Activated CD4-positive, alpha-beta T cell treated with anti-CD3 and anti-CD28 coated beads, Interleukin-2, amount 50 U/mL, for 1 hour (primary cell): Measurements from ENCODE around the gene RAB6B.

Experiments
- DNase-seq: peaks from one replicate; pipeline ENCODE4 v3.0.0-alpha.2; 2020

The RAB6B gene

DNA sequence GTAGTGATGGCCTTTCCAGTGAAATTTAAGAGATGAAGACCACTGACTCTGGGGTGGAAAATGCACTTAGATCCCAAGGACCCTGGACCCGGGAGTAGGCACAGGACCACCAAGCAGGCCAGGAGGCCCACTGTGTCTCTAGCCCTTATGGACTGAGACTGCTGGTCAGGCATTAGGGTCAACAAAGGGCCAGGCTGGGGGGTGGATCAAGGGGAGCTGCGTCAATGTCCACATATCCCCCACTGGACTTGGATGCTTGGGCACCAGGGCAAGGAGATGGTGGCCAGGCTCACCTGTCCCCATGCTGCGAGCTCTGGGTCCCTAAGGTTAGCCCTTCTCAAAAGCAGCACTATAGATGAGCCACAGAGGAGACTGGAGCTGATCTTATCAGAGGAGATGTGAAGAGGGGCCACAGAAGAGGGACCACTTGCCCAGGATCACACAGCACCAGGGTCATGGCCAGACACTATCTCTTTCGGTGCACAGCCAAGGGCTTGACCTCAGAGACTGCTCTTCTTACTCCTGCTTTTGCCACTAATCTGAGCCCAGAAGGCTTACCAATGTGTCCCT, 14.7 kb downstream of the RAB6B start:
- no peak for DNase-seq

GRCh38 chr3:133880287-133880686, 15.4 kb downstream of the RAB6B start:
- no peak for DNase-seq

- no peak for DNase-seq
These were observed 17.2 kb downstream of the RAB6B start for GRCh38 chr3:133878518-133878917.

DNA sequence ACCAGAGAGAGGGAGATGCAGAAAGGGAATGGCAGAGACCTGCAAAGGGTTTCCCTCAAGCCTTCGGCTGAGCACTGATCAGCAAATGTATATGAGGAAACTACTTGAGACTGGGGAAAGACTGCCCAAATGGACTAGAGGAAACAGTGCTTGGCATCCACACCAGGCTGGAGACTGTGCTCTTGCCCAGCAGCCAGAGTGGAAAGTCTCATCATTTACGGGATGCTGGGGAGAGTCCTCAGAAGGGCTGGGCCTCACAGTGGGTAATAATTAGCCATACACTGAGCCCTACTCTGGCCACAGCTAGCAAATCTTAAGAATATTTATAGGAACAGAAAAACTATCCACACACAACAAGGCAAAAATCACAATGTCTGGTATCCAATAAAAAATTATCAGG, 18.5 kb downstream of the RAB6B start:
- no peak for DNase-seq

- DNase-seq, result no peak
These were observed 20.8 kb downstream of the RAB6B start for GRCh38 chr3:133874761-133875438.

GRCh38 chr3:133874344-133874743, 21.3 kb downstream of the RAB6B start:
- DNase-seq, result no peak

DNA sequence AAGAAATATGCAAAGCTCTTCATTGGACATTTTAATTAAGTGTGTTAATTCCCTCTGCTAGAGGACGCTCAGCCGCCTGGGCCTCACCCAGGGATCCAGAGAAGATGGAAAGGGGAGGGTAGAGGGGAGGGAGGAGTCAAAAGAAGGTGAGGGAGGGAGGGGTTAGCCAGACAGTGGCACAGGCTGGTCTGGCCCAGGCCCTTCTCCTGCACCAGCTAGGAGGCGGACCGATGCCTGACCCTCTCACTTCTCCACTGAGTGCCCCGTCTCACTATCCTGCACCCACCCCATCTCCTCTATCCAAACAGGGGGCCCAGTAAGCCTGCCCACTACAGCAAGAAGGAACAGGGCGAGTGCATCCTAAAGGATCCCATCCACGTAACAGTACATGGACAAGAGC, 22.9 kb downstream of the RAB6B start:
- no peak for DNase-seq

- DNase-seq, result no peak
These were observed 23.5 kb downstream of the RAB6B start for GRCh38 chr3:133872161-133872560.

DNA sequence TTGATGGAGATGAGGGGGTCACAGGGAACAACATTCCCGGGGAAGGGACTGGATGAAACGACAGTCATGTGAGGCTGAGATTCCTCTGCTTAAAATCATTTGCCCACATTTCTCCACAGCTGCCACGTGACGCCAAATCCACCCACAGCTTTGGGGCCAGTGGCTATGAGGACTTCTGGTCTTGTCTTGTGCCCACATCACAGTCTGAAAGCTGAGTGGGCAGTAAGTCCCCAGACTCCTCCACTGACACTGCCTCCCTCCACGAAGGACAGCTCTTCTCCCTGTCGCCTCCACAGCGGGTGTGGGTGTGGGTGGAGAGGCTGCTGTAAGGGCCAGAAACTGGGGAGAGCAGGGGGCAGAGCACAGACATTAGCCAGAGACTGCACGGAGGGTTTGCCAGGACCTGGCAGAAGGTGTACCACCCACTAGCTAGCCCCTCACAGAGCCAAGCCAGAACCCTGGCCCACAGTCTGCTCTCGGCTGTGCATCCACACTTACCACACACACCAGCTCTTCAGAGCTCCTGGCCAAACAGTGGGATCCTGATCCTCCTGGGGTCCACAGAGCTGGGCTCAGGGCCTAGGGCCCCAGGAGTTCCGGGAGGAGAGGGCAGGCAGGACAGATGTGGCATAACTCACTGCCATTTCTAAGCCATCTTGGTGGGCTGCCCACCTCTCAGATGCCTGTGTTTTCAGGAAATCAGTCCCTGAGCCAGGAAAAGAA, 24.2 kb downstream of the RAB6B start:
- DNase-seq, result no peak

- no peak for DNase-seq
These were observed 24.9 kb downstream of the RAB6B start for GRCh38 chr3:133870822-133871221.

DNA sequence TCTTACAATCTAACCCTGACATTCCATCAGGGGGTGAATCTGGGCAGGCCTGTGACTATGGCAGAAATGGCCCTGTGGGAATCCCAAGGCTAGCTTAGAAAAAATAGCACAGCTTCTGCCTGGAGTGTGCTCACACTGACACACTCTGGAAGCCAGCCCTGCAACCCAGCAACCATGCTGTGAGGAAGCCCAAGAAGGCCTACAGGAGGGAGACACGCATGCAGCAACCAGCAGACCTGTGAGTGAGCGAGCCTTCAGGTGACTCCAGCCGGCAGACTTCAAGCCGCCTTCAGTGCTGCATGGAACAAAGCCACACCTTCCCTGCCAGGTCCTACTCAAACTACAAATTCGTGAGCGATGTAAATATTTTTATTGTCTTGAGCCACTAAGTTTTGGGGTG, 26.1 kb downstream of the RAB6B start:
- DNase-seq, result no peak

DNA sequence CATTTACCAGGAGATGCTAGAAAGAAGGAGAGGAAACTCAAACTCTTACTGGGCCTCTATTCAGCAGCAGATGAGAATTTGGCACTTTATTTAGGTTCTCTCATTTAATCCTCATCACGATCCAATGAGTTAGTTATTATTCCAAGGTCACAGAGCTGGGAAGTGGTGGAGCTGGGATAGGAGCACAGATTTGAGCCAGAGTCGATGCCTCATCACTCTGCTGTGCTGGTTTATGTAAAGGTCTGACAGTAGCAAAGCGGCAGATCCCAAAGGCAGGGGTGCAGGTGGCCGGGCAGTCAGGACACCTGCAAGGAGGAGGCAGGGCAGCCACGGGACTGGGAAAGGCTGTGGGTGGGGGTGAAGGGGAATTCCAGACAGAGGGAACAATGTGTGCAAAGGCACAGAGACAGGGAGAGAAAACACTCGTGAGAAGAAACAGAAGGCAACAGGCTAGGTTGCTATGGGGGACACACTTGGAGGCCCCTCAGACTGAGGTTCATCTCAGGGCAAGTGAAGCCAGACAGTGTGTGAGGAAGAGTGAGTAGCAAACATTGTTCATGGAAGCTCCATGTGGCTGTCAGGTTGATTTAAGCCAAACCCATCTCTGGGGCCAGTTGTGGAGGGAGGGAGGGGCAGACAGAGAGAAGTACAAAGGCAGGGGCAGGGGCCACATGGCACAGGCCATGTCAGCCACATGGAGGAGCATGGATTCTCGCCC, 26.8 kb downstream of the RAB6B start:
- no peak for DNase-seq

DNA sequence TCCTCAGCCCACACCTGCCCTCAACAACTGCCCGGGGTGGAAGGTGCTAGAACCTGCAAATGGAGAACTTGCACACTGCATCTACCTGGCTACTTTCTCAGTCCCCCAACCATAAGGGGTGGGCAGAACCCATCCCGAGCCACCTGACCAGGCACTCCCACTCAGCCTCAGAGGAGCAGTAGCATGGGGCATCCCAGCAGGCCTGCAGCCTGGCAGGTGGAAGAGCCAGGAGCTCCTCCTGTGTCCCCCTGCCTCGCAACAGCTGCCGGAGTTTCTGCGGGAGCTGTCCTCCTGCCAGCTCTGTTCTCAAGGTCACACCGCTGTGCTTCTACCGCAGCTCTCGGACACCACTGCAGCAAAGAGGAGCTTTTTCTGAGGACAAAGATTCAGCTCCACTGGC, 27.5 kb downstream of the RAB6B start:
- no peak for DNase-seq

- DNase-seq, result no peak
These were observed 29.5 kb downstream of the RAB6B start for GRCh38 chr3:133866141-133866540.

GRCh38 chr3:133865136-133865855, 30.4 kb downstream of the RAB6B start:
- no peak for DNase-seq

- no peak for DNase-seq
These were observed 31.1 kb downstream of the RAB6B start for GRCh38 chr3:133864616-133865015.

- no peak for DNase-seq
These were observed 31.8 kb downstream of the RAB6B start for GRCh38 chr3:133863911-133864310.

DNA sequence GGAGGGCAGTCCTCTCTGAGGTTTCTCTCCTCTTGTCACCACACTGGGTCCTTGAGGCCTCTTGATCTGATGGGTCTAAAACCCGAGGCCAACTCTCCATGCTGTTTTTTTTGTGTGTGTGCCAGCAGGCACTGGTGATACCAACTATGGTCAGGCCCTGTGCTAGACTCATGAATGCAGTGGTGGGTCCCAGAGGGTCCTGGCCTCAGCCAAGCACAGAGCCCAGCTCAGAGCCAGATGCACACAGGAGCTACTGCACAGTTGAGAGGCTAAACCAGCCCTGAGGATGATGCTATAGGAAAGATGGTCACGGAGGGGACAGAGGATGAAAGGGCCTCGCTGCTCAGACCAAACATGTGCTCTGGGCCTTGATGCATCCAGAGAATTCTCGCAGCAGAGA, 33.5 kb downstream of the RAB6B start:
- DNase-seq, result no peak

GRCh38 chr3:133860519-133860918, 35.2 kb downstream of the RAB6B start:
- no peak for DNase-seq

DNA sequence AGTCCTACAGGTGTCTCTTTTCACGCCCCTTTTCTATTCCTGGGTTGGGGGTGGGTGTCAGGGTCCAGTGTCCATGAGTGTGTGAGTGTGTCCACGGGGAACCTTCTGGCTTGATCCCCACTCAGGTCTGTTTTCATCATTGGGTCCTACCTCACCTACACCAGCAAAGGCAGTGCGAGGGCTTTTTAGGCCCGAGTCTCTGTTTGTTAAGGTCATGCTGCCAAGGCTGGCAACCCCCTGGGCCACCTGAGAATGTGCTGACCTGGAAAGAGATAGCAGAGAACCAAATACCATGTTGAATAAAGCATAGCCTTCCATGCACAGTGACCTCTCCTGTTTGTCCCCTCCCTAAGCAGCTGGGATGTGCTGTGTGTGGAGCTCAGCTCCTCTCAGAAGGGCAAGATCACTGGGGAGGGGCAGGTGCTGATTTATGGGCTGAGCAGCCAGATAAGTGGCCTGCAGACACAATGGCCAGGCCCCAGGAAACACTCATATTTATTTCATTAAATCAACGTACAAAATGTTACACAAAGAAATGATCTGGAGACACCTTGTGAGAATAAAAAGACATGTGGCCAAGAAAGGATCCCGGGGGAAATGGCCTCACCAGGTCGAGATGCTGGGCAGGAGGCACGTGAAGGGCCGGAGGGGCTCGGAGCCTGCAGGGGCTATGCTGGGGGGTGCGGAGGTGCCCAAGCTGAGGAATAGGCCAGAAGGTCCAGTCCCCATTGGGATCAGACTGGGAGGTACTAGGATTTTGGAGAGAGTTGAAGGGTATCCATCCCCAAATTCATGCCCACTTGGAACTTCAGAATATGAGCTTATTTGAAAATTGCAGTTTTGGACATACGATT, 36.1 kb downstream of the RAB6B start:
- no peak for DNase-seq

DNA sequence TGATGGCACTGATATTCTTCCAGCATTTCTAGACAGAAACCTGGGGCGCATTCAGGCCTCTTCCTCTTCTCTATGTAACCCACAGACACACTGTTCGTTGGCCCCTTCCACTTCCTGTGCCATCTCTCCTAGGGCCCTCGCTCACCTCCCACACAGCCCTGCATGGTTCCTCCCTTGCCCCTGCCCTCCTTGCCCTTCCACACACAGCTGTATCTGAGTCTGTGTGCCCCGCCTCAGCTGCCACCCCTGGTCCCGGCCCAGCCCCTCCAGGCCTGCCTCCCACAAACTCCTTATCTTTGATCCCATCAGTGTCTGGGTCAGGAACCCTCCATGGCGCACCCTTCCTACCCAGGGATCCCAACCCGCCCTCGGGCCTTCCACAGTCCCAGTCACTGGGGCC, 37.9 kb downstream of the RAB6B start:
- no peak for DNase-seq

DNA sequence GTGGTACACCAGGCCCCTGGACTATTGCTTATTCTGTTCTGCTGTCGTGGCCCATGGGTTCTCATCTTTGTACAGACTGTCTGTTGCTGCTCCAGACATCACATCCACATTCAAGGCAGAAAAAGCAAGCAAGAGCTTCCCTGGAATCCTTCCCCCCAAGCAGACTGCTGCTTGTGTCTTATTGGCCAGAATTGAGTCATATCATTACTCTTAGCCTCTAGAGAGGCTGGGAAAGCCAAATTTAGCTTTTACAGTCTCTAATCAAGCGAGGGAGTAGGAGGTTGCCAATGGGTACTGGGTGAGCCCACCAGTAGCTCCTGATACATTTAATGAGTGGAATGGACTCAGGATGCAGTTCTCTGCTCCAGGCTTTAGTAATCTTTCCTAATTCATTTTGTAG, 39.4 kb downstream of the RAB6B start:
- no peak for DNase-seq
